ENCODE data around the gene KANSL1L.

The KANSL1L gene

DNA sequence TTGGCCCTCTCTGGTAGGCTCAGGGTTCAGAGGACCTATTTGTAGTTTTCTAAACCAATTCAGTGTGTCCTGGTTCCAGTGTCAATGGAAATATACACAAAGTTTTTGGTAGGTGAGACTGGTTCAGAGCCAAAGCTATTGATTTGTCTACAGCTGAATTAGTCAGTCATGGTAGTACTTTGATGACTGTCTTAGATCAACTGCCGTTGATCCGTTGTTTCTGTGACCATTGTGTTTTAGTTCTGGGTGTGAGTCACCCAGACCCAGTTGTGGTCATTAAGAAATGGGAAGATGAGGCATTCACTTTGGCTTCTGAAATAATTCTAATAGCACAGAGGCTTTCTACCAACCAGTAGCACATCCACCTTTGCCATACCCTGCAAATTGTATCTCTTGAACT, 184.8 kb downstream of the KANSL1L start:
- TF ChIP-seq, protein P1, sequence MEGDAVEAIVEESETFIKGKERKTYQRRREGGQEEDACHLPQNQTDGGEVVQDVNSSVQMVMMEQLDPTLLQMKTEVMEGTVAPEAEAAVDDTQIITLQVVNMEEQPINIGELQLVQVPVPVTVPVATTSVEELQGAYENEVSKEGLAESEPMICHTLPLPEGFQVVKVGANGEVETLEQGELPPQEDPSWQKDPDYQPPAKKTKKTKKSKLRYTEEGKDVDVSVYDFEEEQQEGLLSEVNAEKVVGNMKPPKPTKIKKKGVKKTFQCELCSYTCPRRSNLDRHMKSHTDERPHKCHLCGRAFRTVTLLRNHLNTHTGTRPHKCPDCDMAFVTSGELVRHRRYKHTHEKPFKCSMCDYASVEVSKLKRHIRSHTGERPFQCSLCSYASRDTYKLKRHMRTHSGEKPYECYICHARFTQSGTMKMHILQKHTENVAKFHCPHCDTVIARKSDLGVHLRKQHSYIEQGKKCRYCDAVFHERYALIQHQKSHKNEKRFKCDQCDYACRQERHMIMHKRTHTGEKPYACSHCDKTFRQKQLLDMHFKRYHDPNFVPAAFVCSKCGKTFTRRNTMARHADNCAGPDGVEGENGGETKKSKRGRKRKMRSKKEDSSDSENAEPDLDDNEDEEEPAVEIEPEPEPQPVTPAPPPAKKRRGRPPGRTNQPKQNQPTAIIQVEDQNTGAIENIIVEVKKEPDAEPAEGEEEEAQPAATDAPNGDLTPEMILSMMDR (IDR thresholded peaks at IDR 0.05; ENCODE audit: insufficient read depth, missing control alignments): no peak
- DNase-seq (ENCODE audit: insufficient read length, low spot score) (no peak), FAIRE-seq (no peak)

DNA sequence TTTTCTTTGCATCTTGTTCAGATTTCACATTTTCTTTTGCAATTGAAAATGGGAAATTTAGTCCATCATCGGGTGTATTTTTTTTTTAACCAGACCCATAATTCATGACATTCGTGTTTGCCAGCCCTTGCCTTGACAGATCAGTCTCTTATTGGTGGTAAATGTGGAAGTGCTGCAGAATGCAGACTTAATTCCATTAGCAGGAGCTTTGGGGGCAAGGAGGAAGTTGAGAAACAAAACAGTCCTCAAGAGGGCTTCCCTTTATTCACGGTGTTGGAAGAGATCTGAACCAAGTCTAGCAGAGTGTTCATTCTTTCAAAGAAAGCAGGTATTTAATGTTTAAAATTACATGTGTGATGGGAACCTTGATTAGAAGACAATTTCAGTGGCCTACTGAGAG, 185.3 kb downstream of the KANSL1L start:
- FAIRE-seq: no peak
- TF ChIP-seq, protein P1 (IDR thresholded peaks at IDR 0.05; ENCODE audit: insufficient read depth, missing control alignments): no peak
- DNase-seq (ENCODE audit: insufficient read length, low spot score): no peak

DNA sequence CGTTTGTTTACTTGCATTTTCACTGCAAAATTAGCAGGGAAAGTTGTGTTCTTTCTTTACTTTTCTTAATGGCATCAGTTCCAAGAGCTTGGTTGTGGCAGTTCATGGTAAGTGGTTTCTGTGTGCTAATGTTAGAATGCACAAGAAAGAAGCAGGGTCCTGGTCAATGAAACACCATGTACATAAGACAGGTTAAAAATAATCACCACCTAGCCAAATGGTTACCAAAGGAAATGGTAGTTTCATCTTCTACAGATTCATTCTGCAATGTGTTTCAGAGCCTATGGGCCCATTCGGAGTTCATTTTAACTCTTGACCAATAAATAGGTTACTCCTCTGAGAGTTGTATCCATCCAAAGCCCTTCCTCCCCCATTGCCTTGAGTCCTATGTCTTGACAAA, 186.9 kb downstream of the KANSL1L start:
- DNase-seq (ENCODE audit: insufficient read length, low spot score) (no peak), FAIRE-seq (no peak)
- TF ChIP-seq, protein P1 (IDR thresholded peaks at IDR 0.05; ENCODE audit: insufficient read depth, missing control alignments): no peak

DNA sequence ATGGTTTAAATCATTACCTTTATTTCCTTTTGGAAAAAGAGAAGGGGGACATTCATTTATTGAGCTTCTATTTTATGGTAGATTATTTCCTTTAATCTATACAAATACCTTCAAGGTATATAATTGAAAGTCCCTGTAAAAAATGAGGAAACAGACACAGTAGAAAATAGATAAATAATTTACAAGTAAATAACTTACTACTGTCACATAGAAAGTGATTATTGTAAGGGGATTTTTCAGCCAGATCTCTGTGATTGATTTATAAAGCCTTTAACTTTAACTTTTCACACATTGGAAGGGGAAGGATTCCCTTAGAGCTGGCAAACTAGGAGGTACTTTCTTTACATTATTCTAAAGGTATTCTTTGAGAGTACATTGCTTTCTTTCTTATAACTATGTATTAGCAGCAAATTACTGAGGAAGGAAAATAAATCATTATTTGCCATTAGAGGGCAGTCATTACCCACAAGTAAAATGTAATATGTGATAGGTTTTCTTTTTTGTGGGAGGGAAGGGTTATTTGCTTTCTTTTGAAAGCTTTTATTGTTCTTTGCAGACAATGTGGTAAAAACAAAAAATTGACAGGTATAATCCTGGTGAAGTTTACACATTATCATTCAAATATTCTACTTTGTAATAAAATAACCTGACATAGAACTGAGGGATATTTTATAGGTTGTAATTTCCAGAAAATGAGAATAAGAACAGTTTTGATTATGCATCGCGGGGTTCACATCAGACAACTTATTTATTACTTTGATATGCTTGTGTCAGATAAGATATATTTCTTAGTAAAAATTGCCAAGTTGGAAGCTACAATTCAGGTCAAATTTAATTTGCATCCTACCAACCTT, 193.6 kb downstream of the KANSL1L start:
- FAIRE-seq (peak; percentile 73), DNase-seq (ENCODE audit: insufficient read length, low spot score) (peak; percentile 21)
- TF ChIP-seq, protein P1 (IDR thresholded peaks at IDR 0.05; ENCODE audit: insufficient read depth, missing control alignments): peak; percentile 65

DNA sequence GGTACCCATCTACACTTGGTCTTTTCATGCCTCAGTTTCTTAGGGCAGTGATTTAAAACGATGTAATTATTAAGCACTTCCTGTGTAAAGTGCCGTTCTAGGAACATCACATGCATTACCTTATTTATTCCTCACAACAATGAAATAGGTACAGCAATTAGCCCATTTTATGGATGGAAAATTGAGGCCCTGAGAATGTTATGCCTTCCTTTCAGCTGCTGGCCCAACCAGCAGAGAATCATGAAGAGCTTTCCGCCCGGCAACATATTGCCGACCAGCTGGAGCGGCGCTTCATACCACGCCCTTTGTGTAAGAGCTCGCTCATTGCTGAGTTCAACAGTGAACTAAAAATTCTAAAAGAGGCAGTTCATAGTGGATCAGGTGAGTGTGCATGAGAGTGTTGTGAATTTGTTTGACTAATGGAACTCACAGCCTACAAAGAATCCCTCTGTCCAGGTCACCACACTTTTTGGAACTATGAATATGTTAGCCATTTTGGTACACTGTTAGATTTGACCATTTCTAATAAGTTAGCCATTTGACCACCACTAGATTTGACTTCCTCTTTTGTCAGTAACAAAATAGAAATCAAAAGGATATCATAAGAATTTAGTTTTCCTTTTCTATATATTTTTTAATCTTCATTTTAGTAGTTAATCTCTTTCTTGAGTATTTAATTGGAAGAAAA, 194.4 kb downstream of the KANSL1L start:
- TF ChIP-seq, protein P1 (IDR thresholded peaks at IDR 0.05; ENCODE audit: insufficient read depth, missing control alignments): no peak
- no peak for FAIRE-seq
- no peak for DNase-seq (ENCODE audit: insufficient read length, low spot score)

DNA sequence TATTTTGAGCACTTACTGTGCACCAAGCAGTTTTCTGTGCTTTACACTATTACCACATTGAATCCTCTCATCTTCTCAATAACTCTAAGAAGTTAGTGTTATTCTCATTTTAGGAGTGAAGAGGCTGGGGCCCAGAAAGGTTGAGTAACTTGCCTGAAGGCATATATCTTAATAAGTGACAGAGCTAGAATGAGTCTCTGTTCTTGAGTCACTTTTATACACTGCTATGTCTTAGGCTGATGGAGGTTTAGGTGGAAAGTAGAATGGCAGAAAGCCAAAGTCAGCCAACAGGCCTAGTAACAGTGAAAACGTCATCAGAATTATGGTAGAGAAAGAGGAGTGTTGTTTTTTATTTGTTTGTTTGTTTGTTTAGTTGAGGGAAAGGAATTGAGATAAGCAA, 196.6 kb downstream of the KANSL1L start:
- TF ChIP-seq, protein P1 (IDR thresholded peaks at IDR 0.05; ENCODE audit: insufficient read depth, missing control alignments): no peak
- FAIRE-seq (no peak), DNase-seq (ENCODE audit: insufficient read length, low spot score) (no peak)

DNA sequence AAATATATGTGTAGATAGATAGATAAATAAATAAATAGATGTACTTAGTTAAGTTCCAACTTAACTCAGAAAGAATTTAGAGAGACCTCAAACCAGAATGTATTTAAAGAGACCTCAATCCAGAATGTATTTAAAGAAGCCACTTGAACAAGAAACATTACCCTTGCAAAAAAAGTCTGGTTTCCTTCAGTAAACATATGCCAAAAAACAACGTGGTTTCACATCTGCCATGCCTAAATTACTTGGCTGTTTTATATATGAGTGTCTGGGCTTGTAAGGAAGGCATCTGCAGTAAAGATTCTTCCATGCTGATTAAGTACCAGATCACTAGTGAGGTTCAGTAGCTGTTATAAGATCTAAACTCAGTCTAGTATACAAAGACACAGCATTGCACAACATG, 197.9 kb downstream of the KANSL1L start:
- TF ChIP-seq, protein P1 (IDR thresholded peaks at IDR 0.05; ENCODE audit: insufficient read depth, missing control alignments): no peak
- no peak for DNase-seq (ENCODE audit: insufficient read length, low spot score)

More for the DNA sequence above, 197.9 kb downstream of the KANSL1L start:
- no peak for FAIRE-seq
